GM18873 (cell line): Measurements from ENCODE around the gene MIPOL1.
"Not testable (repeated sequence)": the region's sequence is repeated elsewhere in the genome, so short reads cannot be mapped to it uniquely, and the experiment has no call there.

Source experiments
- ATAC-seq: cut with Tn5 transposase; IDR thresholded peaks from one replicate; pipeline ENCODE4 v1.9.1; 2021; ENCODE audit warnings: mild to moderate bottlenecking, moderate library complexity, moderate number of reproducible peaks; ENCODE audit not compliant: unreplicated experiment, low FRiP score

The MIPOL1 gene

DNA sequence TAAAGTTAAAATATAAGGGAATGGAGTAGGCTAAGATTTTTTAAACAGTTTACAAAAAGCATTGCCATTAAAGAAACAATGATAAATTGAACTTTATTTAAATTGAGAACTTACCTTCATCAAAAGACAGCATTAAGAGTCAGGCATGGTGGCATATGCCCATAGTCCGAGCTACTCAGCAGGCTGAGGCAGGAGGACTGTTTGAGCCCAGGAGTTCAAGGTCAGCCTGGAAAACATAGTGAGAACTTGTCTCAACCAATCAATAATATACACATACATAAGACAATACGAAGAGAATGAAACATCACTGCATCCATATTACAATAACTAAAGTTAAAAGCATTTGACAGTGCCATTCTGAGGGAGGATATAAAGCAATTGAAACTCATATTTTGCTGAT, 299.7 kb downstream of the MIPOL1 start:
- no peak for ATAC-seq

- no peak for ATAC-seq
Measured at GRCh38 chr14:37501877-37502276, 304.1 kb downstream of the MIPOL1 start.

- no peak for ATAC-seq
Measured at GRCh38 chr14:37508503-37508902, 310.8 kb downstream of the MIPOL1 start.

DNA sequence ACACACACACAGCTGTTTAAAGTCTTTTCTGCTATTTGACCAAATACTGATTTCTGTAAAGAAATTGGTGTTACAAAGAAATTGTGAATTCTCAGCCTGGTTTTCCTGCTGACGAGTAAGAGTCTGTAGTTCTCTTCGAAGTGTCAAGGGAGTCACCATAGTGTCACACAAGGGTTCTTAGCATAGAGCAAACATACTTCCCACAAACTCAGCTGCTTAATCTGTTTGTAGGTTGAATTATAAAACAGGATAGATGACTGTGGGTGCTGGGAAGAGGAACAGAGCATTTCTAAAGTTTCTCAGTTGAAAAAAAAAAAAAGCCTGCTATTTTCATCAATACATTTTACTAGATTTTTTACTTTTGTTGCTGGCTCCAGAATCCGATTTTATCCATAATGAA, 314.4 kb downstream of the MIPOL1 start:
- ATAC-seq: no peak

GRCh38 chr14:37515771-37516170, 318.0 kb downstream of the MIPOL1 start:
- ATAC-seq: no peak

DNA sequence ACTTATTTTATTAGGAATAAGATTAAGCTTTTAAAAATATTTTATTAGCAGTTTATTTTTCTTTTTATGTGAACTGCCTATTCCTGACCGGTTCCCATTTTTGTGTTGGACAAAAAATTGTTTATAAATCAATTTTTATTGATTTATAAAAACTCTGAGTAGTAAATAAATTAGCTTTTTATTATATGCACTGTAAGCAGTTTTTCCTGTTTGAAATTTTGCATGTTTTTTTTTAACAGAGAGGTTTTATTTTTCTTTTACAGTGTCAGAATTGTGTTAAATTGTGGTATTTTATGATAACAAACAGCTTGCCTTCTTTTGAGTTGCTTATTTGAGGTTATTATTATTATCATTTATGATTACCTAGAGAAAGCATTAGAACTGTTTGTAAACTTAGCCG, 329.3 kb downstream of the MIPOL1 start:
- ATAC-seq: no peak

DNA sequence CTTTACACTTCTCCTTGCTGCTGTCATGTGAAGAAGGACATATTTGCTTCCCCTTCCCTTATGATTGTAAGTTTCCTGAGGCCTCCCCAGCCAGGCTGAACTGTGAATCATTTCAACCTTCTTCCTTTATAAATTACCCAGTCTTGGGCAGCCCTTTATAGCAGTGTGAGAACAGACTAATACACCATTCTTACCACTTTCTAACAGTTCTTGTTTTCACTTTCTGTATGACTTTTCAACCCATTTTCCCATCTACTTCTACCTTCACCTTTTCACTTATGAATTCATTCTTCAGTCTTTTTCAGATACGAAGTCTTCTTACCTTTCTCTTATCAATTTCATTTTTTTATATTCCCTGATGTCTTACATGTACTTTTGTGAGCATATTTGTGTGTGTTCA, 342.3 kb downstream of the MIPOL1 start:
- ATAC-seq: no peak

GRCh38 chr14:37544407-37544806, 346.7 kb downstream of the MIPOL1 start:
- ATAC-seq: no peak

DNA sequence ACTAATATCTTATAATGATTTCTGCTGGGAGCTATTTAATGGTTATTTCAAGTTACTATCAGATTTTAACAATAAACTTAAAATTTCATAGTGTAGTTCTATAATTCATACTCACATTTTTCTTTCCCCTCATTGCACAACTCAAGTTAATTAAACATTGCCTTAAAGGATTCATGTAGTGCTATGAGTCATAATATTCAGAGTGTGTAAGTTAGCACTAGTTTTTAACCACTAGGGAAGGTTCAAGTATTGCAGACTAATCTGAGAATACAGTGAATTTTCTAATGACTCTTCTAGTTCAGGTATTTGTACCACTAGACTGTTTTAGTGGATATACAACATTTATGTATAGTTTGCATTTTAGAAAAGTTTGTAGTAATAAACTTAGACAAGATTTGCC, 347.4 kb downstream of the MIPOL1 start:
- ATAC-seq: no peak

DNA sequence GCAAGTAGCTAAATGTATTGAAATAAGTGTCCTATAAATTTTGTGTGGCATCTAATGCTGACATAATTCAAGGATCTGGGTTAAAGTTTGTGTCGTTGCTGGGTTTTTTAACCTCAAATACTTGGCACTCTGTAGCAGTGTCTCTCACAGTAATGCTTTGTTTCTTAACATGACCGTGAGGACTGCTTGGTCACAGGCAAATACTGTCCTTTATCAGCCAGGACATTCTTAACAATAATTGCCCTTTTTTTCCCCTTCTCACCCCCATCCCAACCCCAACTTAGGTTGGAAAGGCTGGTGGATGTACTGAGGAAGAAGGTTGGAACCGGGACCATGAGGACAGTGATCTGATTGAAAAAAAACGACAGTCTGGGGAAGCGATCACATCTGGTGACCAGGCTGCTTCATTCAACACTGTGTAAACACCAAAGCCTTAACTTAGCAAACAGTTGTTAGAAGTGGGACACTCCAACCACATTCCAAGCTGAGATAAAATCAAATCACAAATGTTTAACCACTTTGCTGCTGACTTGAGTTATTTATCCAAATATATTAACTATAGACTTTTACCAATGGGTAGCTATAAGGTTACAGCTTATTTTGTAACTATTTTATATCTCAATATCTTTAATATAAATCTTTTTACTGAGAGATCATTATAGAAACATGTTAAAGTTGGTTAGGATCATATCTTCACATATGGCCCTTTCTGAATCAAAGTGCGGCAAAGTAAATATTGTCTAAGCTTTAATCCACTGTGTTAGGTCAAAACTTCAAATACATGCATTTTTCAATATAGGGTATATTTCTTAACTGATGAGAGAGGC, 349.1 kb downstream of the MIPOL1 start:
- no peak for ATAC-seq

GRCh38 chr14:37550511-37550910, 352.8 kb downstream of the MIPOL1 start:
- ATAC-seq: no peak

- ATAC-seq: no peak
Measured at GRCh38 chr14:37551119-37551518, 353.4 kb downstream of the MIPOL1 start.

DNA sequence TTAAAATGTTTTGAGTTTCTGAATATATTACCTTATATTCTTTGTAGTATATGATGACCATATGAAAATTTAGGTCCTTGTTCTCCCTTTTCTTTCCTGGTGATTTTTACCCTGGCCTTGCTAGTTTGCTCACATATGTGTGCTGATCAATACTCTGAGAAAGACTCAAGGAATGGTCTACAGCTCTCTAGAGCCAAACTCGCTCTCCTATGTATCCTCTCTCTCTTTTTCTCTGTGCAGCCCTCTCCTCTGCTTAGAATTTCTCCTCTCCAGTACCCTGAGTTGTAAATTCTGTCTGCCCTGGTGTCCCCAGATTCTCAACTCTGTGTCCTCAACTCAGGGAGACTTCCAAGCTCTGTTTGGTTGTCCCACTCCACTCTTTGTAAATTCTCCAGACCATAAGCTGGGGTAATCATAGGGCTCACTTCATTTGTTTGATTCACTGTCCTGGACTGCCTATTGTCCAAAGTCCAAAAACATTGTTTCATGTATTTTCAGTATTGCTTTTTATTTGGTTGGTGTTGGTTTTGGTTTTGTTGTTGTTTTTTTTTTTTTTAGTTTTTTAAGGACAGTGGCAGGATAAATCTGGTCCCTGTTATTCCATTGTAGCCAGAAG, 356.3 kb downstream of the MIPOL1 start:
- ATAC-seq: no peak

- ATAC-seq: not testable (repeated sequence)
Measured at GRCh38 chr14:37555596-37555995, 357.9 kb downstream of the MIPOL1 start.

DNA sequence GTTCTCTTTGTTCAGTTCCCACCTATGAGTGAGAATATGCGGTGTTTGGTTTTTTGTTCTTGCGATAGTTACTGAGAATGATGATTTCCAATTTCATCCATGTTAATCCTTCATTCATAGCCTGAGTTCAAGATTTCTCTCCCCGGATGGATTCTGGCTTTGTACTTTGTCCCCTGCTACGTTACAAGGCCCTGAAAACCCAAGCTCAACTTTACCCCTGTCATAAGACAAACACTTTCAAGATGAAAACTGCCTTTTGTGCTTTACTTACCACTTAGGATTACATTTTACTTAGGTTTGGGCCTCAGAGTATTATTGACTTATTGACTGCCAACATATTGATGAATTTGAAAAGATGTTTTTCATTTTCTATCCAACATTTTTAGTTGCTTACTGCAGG, 361.0 kb downstream of the MIPOL1 start:
- ATAC-seq: no peak

- ATAC-seq: no peak
Measured at GRCh38 chr14:37559386-37559785, 361.6 kb downstream of the MIPOL1 start.

DNA sequence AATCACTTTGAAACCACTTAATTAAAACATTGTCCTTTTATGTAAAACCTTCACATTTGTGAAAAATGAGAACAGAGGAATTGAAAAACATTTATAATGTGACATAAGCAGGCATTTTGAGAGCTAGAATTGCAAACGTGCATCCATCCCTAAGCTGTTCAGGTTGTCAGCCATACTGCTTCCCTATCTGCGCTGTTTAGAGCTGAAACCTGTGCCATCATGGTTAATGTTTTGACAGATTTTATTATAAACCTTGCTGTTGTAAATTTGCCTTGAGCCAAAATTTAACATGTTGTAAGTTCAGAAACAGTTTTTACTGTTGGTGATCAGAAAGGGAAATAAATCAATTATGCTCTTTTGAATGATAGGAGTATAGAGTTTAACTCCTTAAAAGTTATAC, 365.5 kb downstream of the MIPOL1 start:
- no peak for ATAC-seq

GRCh38 chr14:37565550-37565949, 367.8 kb downstream of the MIPOL1 start:
- no peak for ATAC-seq

- no peak for ATAC-seq
Measured at GRCh38 chr14:37566811-37567371, 369.2 kb downstream of the MIPOL1 start.

GRCh38 chr14:37569729-37570128, 372.0 kb downstream of the MIPOL1 start:
- no peak for ATAC-seq

DNA sequence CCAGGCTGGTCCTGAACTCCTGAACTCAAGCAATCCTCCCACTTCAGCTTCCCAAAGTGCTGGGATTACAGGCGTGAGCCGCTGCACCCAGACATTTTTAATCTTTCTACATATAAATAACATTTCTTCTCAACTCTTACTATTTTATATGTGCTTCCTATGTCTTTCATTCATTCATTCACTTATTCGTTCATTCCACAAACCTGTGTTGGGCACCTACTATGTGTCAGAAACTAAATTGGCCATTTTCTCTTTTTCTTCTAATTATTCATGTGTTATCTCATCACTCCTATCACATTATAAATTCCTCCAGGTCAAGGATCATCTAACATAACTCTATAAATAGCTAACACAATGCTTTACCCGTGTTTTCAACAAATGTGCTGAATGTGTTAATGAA, 373.7 kb downstream of the MIPOL1 start:
- no peak for ATAC-seq

DNA sequence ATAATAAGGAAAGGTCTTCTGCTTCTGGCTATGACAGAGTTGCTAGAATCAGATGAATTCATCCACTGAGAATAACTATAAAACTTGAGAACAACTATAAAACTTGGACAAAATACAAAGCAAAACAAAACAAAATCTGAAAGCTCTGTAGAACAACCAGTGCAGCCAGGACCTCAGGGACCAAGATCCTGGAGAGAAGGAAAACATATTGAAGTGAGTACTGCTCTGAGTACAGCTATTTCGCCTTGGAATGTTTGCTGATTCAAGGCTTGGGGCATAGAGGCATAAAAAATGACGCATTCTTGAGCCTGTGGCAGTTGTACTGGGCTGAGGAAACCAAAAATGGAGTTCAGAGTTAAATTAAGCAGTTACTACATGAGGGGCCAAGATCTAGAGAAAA, 375.6 kb downstream of the MIPOL1 start:
- no peak for ATAC-seq
